Activated CD4-positive, alpha-beta T cell treated with anti-CD3 and anti-CD28 coated beads, Interleukin-2, amount 50 U/mL, for 16 hours (primary cell): Measurements from ENCODE around the gene LENG8.
"Not testable (repeated sequence)": the region's sequence is repeated elsewhere in the genome, so short reads cannot be mapped to it uniquely, and the experiment has no call there.

Experiments used
- DNase-seq: peaks from one replicate; pipeline ENCODE4 v3.0.0-alpha.2; 2020

The LENG8 gene

DNA sequence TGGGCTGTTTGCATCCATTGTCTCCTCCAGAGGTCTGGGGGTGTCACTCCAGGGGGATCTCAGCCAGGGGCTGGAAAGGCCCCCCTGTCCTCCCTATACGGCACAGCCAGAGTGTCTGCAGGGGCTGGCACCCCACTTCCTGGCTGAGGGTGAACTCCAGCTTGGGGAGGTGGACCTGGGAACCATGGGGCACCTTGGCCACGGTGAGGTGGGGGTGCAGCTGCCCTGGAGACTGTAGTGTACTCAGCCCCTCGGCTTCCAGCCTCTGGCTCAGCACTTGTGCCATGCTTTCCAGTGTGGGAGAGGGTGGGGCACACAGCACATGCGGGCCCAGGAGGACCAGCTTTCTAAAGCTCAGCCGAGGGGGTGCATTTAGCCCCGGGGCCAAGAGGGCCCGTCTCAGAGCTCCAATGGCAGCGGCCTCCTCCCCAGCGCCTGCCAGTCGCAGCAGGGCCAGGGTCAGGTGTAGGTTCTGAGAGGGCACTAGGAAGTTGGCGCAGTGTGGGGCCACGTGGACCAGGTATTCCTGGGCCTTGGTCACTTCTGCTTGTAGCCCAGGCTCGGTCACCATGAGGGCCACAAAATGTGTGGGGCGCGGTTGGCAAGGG is 13.2 kb downstream of the LENG8 start:
- DNase-seq: no peak

DNA sequence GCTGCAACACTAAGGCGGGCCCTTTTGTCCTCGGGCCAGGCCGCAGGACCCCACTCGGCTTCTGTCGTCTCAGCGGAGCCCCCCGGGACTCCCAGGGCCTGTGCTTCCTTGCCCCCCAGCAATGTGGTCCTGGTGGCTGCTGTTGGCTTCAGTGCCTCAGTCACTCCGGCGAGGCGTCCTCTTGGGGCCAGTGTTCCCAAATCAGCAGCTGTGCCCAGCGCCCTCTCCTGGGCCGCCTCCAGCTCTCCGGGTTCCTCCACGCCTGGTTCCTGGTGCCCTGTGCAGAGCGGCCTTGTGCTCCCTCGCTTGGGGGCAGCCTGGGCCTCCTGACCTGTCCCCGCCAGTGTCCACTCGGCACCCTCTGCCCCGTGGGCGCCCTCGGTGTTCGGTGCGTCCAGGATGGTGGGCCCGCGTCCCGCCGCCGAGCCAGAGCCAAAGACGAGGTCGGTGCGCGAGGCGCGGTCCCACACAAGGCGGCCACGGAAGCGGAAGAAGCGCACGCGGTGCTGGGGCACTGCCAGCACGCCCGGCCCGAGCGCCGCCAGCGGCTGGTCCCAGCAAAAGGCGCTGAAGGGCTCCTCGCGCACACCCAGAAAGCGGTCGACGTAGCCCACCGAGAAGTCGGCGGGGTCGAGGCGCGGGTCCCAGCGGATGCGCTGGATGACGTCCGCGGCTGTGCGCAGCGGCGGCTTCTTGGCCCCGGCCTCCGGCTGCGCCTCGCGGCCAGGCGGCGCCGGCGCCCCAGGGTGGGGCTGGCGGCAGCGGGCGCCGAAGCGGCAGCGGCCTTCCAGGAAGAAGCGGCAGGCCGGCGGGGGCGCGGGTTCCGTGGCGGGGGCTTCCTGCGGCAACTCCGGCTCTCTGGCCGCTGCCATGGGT is 13.9 kb downstream of the LENG8 start:
- peak; percentile 60 for DNase-seq

DNA sequence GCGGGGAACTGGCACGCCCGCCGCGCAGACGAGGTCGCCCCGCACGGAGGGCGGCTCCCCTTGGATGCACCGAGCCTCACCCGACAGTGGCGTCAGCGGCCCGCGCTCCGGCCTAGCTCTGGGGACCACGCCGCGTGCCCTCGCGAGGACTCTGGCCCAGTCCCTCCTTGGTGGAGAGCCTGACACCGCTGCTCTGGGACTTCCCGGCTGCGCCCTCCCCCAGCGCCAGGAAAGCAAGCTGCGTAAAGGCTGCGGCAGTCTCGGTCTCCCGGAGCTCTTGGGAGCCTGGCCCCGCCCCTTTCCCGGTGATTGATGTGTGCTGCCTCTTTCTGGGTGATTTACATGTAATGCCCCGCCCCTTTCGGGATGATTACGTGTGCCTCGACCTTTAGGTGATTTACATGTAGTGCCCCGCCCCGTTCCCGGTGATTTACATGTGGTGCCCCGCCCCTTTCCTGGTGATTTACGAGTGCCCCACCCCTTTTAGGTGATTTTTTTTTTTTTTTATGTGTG is 14.6 kb downstream of the LENG8 start, which contains the start of gene LENG9:
Gene LENG9 (minus strand): TSS at position 248 of the 513 bp plus-strand sequence. CDS start 252 bp downstream, outside the sequence.
- DNase-seq: peak; percentile 99

DNA sequence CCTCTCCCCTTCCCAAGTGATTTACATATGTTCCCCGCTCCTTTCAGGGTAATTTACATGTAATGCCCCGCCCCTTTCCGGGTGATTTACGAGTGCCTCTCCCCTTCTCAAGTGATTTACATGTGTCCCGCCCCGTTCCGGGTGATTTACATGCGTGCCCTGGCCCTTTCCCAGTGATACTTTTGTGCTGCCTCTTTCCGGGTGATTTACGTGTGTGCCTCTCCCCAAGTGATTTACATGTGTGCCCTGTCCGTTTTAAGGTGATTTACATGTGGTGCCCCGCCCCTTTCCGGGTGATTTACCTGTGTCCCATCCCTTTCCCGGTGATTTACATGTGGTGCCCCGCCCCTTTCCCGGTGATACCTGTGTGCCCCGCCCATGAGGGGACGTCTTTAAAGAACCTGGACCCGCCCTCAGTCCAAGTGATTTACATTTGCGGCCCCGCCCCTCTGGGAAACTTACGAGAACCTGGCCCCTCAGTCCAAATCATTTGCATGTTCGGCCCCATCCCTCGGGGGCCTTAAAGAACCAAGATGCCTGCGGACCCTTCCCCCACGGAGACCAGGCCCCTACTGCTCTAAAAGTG is 15.1 kb downstream of the LENG8 start:
- peak; percentile 93 for DNase-seq

DNA sequence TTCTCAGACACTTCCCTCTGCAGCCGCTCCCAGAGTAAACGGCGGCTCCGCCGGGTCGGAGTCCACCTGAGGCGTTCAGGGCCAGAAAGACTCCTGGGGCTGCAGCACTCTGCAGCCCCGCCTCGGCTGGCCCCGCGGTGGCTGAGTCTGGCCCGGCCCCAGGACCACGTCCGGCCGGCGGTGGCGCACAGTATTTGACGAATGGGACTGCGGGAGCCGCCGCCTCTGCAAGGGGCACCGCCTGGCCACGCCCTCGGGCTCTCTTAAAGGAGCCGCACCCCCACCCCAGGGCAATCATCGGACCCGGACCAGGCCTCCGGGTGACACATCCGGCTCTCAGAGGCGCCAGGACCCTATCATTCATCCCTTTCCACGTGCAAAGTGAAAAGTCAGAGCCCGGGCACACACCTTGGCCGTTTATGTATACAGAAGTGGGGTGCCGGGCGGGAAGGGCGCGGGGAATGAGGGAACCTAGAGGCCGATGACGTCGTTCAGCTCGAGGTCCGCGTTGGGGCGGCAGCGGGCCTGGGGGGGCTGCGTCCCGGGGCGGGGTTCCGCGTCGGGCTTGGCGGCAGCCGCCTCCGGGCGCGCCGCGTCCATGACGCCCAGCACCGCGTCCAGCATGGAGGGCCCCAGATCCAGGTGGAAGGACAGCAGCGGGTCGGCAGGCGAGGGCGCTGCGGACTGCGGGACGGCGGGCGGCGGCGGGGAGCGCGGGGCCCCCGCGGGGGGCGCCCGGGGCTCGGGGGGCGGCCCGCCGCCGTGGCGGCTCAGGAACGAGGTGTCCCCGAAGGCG is 15.8 kb downstream of the LENG8 start:
- DNase-seq: peak; percentile 89

DNA sequence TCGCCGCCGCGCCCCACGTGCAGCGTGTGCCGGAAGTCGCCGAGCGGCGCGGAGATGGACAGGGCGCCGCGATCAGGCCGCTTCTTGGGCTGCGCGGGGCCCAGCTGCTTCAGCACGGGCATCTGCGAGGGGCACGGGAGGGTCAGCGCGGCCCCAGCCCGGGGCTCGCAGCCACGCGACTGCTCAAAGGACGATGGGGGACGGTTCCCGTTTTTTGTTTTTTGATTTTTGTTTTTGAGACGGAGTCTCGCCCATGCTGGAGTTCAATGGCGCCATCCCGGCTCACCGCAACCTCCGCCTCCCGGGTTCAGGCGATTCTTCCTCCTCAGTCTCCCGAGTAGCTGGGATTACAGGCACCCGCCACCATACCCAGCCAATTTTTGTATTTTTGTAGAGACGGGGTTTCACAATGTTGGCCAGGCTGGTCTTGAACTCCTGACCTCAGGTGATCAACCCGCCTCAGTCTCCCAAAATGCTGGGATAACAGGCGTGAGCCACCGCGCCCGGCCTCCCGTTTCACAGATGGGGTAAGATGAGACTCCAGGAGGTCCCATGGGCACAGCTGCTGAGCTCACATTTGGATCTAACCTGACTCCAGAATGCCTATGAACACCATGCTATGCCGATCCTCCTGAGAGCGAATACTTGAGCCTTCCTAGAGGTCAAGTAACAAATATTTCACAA is 16.6 kb downstream of the LENG8 start:
- DNase-seq: no peak

DNA sequence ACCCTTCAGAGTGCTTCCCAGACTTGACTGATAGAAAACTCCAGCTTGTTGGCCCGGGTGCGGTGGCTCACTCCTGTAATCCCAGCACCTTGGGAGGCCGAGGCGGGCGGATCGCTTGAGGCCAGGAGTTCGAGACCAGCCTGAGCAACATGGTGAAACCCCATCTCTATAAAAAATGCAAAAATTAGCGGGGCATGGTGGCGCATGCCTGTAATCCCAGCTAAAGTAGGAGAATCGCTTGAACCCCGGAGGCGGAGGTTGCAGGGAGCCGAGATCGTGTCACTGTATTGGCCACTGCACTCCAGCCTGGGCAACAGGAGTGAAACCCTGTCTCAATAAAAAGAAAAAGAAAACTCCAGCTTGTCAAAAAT is 17.1 kb downstream of the LENG8 start:
- not testable (repeated sequence) for DNase-seq

DNA sequence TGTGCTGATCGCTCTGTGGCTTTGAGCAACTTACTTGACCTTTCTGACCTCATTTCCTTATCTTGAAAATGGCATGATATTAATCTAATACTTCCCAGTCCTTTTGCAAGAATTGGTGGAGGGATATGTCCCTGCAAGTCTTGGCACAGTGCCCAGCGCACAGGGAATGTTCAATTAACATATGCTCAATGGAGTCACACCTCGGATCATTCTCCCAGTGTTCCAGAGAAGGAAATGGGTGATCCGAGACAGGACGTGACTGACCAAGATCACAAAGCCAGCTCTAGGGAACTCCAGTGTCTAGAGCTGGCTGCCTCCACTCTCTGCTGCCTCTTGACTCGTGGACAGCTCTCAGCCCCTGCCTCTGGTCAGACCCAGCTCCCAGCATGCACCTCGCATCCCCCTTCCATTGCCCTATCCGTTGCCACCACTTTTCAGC is 20.5 kb downstream of the LENG8 start:
- DNase-seq: no peak

DNA sequence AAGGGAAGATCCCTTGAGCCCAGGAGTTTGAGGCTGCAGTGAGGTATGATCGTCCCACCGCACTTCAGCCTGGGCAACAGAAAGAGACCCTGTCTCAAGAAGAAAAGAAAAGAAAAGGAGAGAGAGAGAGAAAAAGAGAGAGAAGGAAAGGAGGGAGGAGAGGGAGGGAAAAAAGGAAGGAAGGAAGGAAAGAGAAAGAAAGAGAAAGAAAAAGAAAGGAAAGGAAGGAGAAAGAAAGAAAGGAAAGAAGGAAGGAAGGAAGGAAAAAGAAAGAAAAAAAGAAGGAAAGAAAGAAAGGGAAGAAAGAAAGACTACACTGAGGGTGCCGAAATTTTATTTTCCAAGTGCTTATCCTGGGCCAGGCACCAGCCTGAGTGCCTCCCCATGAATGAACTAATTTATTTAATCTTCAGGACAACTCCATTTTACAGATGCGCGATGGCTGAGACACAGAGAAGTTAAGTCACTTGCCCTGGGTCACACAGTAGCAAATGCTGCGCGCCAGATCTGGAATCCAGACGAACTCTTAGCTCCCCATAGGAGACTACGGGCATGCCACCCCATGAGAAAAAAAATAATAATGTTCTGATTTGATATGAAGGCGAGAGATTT is 21.4 kb downstream of the LENG8 start:
- DNase-seq: no peak

DNA sequence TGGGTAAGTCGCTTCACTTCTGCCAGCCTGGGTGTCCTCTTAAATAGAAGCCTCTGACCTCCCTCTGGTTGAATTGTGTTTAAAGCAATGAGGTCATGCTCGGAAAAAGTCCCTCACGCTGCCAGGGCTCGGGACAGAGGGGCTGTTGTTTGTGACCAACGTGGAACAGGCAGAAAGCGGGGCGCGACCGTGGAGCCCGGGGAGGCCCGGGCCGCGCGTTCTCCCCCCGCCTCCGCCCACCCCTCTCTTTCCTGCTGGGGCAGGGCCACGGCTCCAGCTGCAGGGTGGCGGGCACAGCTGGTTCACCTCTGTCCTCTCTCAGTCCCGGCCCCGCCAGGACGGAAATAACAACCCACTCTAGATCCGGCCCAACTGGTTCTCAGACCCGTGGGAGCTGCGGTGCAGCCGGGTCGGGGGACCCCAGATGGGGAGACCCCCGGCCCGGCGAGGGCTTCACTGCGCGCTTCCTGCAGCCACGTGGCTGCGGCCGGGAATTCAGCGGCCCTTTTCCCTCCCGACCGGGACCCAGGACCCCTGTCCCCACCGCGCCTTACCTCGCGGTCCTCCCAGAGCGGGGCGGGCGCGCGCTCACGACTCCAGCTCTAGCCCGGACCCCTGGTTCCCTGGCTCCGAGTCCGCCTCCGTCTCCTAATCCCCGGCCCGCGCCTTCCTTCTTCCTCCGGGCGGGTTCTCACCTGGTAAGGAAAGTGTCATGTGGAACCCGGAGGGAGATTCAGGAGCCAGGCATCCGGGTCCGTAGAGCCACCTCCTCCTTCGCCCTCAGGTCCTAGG is 22.2 kb downstream of the LENG8 start:
- no peak for DNase-seq

DNA sequence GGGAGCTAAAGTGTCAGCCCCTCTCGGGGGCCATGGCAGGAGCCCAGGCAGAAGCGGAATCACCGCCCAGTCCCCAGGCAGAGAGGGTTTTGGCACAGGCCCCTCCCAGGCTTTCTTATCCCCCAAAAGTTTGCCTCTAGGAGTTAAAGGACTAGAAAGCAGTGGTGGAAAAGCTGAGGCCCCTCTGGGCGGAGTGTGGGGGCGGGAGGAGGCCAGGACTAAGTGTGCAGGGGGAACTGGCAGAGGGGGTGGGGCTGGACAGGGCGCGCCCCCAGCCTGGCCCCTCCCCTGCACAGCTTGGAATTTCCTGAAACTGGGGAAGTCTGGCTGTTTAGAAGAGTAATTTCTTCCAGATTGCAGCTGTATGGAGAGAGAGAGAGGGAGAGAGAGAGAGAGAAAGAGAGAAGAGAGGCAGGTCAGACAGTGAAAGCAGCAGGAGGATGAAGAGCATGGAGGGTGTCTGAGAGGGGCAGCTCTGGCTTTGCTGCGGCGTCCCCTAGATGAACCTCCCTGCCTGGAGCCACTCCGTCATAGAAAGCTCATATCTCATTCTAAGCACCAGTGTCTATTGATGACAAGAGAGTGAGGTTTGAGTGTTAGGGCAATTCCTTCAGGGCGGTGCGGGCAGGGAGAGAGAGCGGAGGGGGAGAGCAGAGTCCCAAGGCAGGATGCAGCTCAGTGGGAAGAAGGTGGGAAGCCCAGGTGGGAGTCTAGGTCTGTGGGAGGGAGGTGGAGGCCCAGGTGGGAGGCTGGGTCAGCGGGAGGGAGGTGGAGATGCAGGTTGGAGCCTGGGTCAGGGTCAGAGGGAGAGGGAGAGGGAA is 24.3 kb downstream of the LENG8 start, which contains the start of gene CDC42EP5:
Gene CDC42EP5 (minus strand): TSS at position 226 of the 821 bp plus-strand sequence. CDS start 7,749 bp downstream, outside the sequence.
- no peak for DNase-seq

DNA sequence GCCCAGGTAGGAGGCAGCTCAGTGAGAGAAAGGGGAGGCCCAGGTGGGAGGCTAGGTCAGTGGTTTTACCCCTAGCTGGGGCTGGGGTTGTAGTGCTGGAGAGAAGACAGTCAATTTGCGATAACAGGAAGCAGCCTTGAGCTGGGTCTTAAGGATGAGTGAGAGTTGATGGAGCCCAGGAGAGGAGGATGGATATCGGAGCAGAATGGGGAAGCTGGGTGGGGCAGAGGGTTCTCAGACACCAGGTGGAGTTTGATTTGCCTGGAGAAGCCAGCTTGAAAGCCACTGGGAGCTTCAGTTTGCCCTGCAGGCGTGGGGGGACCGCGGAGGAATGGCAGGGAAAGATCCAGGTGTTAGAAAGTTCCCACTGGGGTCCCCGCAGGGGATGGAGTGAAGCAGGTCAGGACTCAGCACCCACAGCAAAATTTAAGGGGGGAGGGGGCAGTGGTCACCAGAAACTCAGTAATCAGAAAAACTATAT is 24.9 kb downstream of the LENG8 start:
- DNase-seq: no peak

DNA sequence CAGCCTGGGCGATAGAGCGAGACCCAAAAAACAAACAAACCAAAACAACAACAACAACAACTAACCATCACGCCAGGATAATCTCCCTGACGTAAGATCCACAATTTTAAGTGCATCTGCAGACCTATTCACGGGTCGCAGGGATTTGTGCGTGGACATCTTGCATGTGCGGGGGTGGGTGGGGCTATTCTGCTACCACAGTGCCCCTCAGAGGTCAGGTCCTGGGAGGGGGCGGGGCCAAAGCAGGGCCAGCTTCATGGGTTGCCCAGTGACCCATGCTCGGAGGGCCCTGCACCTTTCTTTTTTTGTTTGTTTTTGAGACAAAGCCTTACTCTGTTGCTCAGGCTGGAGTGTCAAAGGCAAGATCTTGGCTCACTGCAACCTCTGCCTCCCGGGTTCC is 26.7 kb downstream of the LENG8 start:
- no peak for DNase-seq

DNA sequence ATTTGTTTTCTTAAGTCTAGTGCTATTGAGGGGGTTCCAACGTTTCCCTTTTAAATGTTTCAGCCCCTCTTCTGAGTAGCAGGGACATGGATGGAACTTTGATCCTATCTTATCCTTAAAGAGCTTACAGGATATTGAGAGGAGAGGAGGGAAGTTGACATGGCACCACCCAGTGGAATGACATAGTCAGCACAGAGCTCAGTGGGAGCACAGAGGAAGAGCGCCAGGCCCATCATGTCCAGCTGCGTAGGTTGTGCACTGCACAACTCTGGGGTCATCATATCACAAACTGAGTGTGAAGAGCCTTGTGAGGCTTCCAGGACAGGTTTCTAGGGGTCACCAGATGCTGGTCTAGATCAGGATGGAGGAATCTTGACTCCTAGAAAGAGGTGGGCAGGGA is 28.7 kb downstream of the LENG8 start:
- no peak for DNase-seq

DNA sequence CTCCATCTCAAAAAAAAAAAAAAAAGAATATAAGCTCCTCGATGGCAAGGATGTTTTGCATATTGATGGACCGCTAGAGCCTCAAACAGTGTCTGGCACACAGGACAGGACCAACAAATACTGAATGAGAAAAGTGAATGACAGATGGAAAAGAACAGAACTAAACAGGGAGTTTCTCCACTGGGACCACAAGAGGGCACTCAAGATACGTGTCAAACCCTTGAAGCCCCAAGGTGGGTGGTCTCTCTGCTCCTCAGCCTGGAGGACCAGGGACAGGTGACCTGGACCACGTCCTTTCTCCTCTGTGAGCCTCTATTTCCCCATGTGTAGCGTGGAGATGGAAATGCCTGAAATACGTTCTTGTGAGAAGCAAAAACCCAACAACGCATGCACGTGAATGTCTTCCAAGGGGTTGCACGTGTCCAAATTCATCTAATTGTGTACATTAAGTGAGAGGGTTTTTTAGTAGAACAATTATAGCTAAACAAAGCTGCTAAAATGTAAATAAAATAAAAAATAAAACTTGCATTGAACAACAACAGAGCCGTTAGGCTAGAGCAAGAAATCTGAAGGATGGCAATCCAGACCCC is 29.8 kb downstream of the LENG8 start:
- DNase-seq: peak; percentile 45

DNA sequence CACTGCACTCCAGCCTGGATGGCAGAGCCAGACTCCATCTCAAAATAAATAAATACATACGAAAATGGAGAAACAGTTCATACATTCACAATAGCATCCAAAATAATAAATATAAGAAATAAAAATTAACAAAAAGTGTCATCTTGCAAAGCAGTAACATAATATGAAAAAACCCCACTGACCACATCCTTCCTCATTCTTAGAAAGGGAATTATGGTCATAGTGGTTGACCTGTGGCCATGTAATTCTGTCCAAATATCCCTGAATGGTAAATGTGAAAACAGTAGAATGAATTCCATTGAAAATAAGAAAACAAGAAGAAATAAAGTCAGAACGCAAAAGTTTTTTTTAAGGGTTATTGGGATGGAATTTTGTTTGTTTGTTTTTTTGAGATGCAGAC is 31.1 kb downstream of the LENG8 start:
- no peak for DNase-seq

DNA sequence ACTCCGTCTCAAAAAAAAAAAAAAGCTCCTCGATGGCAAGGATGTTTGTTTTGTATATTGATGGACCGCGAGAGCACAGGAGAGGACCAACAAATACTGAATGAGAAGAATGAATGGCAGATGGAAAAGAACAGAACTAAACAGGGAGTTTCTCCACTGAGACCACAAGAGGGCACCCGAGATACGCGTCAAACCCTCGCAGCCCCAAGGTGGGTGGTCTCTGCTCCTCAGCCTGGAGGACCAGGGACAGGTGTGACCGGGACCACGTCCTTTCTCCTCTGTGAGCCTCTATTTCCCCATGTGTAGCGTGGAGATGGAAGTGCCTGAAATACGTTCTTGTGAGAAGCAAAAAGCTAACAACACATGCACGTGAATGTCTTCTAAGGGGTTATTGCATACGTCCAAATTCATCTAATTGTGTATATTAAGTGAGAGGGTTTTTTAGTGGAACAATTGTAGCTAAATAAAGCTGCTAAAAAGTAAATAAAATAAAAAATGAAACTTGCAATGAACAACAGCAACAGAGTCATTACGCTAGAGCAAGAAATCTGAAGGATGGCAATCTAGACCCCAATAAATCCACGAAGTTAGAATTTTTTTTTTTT is 32.4 kb downstream of the LENG8 start:
- DNase-seq: peak; percentile 38

DNA sequence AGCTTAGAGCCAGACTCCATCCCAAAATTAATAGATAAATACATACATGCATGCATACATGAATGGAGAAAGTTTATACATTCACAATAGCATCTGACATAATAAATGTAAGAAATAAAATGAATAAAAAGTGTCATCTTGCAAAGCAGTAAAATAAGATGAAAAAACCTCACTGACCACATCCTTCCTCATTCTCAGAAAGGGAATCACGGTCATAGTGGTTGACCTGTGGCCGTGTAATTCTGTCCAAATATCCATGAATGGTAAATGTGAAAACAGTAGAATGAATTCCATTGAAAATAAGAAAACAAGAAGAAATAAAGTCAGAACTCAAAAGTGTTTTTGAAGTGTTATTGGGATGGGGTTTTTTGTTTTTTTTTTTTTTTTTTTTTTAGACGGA is 33.9 kb downstream of the LENG8 start:
- no peak for DNase-seq

DNA sequence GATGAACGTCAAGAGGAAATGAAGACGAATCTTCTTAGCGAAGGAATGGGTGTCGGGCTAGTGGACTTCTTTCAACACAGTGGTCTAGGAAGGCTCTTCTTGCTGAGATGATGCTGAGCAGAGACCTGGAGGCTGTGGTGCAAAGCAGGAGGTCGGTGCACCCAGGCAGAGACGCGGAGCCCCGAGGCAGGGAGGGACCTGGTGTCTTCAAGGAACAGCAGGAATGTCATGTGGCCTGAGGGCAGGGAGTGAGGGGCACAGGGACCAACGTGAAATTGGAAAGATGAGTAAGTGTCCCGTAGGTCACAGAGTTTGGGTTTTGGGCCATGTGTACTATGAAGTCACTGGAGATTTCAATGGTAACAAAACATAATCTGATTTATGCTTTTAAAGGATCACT is 35.5 kb downstream of the LENG8 start:
- no peak for DNase-seq
